VCaP (cell line): ENCODE measurements around the gene EMID1.
"Not testable (repeated sequence)": the region's sequence is repeated elsewhere in the genome, so short reads cannot be mapped to it uniquely, and the experiment has no call there.

ENCODE experiments used
- H3K27ac ChIP-seq: fragments of 450-650 bp; 2 replicates; pipeline ENCODE4 v1.5.1; 2017
- CTCF ChIP-seq: fragments of 450-650 bp; conservative IDR thresholded peaks from 2 replicates; pipeline ENCODE4 v1.5.1; 2017; ENCODE audit warnings: mild to moderate bottlenecking, moderate library complexity

EMID1 gene

GRCh38 chr22:29231971-29232959 is 26.6 kb downstream of the EMID1 start:
- no peak for TF ChIP-seq CTCF

GRCh38 chr22:29233277-29233877 is 27.7 kb downstream of the EMID1 start:
- H3K27ac ChIP-seq, result no peak overlapping the region
- no peak for TF ChIP-seq CTCF

More at GRCh38 chr22:29231971-29232959, 26.6 kb downstream of the EMID1 start:
- H3K27ac ChIP-seq, result no peak overlapping the region

- not testable (repeated sequence) for H3K27ac ChIP-seq
Observed at GRCh38 chr22:29240481-29240880, 34.8 kb downstream of the EMID1 start.

- no peak for TF ChIP-seq CTCF
- no peak overlapping the region for H3K27ac ChIP-seq
Observed at GRCh38 chr22:29243874-29244446, 38.3 kb downstream of the EMID1 start.

- no peak overlapping the region for H3K27ac ChIP-seq
- TF ChIP-seq CTCF, result no peak
Observed at GRCh38 chr22:29244785-29245625, 39.3 kb downstream of the EMID1 start.

GRCh38 chr22:29245626-29246385 is 40.1 kb downstream of the EMID1 start:
- peak; percentile 97 for TF ChIP-seq CTCF
- no peak overlapping the region for H3K27ac ChIP-seq

GRCh38 chr22:29247891-29248290 is 42.2 kb downstream of the EMID1 start:
- not testable (repeated sequence) for H3K27ac ChIP-seq
